Mucosa of gallbladder (tissue), 1 donor: ENCODE results near the gene FAM3A. TPM values are rescaled to one million over a fixed set of nuclear protein-coding genes. Genes with fewer than 3 reads are reported as not detected.

Experiments used
- DNase-seq: peaks from one replicate; pipeline ENCODE4 v3.0.0-alpha.2; 2020; ENCODE audit warnings: low spot score
- total RNA-seq: library from RNA; stranded (reverse); gene quantifications from one replicate; pipeline ENCODE4 v1.2.1, GENCODE V29; 2021
- donor health status: DM: no; HTN: no; CAD: no.

Gene FAM3A
- total RNA-seq, 1 donor from 2014 or later, result 75.3 TPM

DNA sequence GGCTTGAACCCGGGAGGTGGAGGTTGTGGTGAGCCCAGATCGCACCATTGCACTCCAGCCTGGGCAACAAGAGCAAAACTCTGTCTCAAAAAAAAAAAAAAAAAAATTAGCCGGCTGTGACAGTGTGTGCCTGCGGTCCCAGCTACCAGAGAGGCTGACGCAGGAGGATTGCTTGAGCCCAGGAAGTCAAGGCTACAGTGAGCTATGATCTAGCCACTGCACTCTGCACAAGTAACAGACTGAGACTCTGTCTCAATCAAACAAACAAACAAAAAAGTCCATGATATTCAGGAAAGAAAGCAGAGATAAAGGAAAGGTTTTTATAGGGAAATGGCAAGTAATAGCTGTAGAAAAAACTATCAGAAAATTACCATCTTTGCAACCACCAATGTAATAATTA lies 34.8 kb downstream of the FAM3A start:
- DNase-seq, result no peak

DNA sequence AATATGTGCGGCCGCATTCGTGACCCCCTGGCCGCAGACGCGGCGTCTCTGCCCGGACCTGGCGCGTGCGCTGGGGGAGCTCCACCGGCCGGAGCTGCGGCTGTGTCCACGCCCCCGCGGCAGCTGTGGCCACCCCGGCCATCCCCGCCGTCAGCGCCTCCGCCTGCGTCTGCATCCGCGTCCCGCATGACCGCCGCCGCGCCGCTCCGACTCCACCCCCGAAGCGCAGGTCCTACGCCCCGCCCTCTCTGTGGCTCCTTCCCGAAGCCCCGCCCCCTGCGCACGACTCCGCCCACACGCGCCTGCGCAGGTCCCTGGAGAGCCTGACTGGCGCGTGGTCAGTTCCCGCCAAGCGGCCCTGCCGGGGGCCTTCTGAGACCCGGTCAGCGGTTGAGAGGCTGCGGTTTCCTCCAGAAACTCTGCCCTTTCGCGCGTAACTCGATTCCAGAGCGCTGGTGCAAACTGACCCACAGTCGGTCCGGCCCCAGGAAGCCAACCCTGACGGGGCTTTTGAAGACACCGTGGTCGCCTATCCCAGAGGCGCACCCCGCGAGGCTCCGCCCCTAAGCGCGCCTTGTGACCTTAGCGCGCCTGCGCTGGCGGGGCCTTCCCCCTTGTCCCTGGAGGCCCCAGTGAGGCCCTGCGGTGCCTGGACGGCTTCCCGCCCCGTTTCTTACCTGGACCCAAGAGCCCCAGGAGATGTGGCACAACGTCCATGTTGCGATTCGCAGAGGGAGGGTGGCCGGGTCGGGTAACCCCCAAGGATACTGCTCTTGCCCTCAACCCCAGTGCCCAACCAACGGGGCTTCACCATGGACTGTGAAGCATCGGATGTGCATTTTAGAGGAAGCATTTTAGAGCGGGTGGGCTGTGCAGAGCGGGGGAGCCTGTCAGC lies 37.1 kb downstream of the FAM3A start, which contains the start of gene LAGE3:
Gene LAGE3, minus strand, starts transcription at position 554 of the 895 bp plus-strand sequence. Its CDS starts 366 bp downstream, at position 188.
- DNase-seq, result peak; percentile 94

DNA sequence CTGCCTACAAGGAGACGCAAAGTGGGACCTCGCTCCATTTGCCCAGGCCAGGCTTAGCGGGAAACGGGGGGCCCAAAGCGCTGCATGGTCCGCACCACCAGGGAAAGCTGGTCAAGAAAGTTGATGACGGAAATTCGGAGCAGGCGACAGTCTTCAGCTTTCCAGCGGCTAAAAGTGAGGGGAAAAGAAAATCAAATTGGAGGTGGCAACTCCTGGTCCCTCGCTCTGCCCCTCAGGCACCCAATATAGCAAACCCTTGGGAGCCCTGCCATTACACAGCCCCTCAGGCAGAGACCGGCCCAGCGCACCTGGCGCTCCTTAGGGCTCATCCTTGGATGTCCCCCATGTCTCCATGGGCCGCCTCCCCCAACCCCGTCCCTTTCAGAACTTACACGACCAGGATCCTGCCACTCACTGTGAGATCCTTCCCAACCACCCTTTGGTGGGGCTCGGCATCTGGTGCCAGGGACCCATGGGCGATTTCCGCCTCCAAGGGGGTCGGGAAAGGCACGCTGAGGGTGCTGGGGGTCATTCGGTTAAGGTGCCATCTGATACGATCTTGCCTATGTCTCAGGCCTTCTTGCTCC lies 38.0 kb downstream of the FAM3A start:
- no peak for DNase-seq

DNA sequence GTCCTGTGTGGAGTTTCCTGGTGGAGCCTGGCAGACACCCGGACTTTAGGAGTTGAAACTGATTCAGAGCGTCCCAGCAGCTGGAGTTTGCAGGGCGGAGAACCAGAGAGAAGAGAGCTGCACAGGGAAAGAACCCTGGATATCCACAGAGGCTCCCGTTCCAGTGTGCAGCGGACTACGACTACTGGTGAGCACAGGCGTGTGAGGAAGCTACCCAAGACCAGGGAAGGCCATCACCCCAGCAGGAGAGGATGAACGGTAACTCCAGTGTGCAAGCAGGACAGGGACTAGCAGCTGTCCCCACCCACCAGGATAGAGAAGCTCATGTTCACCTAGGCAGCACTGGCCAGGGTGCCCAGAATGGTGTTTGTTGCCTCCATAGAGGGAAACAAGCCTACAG lies 39.2 kb downstream of the FAM3A start:
- DNase-seq, result no peak

DNA sequence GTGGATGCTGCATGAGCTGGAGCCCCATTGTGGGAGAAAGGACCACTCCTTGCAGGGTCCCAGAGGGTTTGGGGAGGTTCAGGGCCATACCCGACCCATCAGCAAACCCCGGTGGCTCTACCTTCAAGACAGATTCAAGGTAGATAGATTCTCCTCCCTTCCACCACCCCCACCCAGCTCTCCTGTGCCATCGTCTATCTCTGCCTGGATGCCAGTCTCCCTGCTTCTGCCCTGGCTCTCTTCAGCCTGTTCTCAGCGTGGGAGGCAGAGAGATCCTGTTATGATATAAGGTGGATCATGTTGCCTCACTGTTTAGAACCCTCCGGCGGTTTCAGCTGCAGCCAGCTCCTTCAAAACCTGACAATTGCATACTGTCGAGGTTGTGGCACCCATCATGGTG lies 42.3 kb downstream of the FAM3A start:
- DNase-seq, result no peak

DNA sequence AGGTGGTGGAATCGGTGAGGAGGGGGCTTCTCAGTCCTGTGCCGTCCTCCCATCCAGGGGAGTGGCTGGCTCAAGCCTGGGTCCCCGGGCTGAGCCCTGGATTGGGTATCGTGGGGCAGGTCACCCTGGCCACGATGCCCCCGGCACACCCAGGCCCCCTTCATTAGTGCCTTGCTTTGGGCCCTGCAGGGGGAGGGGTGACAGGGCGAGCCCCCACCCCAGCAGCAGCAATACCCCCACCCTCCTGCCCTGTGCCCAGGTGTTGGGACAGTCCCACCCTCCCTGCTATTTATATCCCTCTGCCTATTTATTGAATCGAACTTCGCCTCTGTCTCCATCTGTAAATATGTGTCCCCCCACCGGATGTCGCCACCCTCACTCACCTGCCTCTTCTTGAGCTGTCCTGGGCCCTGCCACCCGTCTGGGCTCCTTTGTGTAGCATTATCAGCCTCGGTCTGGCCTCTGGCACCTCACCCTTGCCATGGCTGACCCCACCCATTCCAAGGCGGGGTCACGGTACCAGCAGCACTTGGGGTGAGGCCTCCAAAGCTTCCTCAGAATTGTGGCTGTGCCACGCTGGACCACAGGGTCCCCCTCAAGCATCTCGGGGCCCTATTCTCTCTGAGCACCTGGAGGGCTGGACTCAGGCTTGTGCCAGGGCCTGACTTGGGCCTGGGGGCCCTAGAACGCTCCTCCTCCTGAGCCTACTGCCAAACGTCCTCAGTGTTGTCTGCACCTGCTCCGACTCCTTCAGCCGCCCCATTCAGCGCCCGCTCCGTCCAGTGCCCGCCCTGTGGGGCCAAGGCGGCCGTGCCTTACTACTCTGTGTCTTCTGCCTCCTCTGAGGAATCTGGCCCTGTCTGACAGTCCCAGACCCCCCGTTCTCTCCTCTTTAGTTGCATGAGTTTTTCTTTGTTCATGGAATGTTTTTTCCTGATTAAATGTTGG lies 43.1 kb downstream of the FAM3A start:
- DNase-seq, result no peak

DNA sequence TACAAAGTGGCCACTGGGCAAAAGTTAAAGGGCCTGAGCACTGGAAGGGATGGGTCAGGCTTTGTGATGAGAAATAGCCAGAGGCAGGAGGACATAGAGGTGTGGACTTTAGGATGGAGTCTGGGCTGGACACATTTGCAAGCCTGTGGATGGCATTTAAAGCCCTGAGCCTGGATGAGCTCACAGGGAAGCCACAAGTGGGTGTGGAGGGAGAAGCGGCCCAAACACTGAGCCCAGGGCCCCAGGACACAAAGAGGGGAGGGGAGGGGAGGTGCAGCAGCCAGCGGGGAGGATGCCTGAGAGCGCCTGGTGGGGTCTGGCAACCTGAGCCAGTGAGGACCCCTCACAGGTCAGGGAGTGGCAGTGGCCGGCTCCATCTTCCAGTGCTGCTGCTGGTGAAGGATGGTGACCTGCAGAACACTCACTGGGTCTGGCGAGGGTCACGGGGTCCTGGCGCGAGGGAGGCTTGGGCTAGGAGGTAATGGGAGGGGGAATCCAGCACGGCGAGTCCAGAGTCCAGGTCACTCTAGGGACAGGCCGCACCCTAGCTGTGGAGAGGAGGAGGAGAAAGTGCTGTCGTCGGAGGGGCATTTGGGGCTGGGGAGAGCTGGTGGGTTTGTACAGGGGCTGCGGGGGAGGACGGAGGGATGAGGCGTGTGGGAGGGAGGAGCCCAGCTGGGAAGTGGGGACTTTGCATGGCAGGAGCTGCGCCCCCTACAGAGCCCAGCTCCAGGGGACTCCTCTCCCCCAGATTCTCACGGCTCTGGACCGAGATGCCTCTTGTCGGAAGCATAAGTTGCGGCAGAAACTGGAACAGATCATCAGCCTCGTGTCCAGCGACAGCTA lies 44.0 kb downstream of the FAM3A start:
- no peak for DNase-seq

DNA sequence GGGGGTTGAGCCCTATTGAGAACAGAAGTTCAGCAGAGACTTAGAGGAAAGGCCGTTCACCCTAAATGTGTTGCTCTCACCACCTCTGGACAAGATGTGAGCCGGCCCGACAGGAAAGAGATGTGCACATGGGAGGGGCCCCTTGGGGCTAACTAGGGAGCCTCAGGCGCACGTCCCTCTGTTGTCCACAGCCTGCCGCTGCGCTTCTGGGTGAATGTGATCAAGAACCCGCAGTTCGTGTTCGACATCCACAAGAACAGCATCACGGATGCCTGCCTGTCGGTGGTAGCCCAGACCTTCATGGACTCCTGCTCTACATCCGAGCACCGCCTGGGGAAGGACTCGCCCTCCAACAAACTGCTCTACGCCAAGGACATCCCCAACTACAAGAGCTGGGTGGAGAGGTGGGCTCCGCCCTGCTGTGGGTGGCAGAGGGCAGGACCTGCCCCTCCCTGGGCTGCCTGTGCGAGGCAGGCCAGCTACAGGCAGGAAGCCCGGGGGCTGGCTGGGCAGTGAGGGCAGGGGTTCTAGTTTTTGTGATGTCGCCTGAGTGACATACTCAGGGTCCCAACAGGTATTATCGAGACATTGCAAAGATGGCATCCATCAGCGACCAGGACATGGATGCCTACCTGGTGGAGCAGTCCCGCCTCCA lies 45.0 kb downstream of the FAM3A start:
- DNase-seq, result no peak

DNA sequence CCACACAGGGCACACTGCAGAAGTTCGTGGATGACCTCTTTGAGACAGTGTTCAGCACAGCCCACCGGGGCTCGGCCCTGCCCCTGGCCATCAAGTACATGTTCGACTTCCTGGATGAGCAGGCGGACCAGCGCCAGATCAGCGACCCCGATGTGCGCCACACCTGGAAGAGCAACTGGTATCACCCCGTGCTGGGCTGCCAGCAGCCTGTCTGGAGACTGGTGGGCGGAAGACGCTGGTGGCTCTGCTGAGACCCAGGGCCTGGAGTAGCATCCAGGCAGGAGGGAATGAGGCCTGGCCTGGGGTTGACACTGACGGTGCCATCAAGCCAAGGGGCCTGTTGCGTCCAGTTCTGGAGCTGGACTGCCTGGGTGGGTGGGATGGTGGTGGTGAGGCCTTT lies 45.6 kb downstream of the FAM3A start:
- DNase-seq, result no peak

DNA sequence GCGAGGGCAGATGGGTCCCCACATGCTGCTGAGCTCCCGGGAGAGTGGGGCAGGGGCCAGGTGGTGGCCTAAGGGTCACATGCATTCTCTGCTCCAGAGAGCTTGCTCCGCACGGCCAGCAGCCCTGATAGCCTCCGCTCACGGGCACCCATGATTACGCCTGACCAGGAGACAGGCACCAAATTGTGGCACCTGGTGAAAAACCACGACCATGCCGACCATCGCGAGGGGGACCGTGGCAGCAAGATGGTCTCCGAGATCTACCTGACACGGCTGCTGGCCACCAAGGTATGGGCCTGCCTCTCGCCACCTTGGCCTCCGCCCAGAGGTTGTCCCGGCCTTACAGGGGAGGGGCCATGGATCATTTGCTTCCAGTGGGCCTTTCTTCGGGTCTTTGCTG lies 46.2 kb downstream of the FAM3A start:
- no peak for DNase-seq

DNA sequence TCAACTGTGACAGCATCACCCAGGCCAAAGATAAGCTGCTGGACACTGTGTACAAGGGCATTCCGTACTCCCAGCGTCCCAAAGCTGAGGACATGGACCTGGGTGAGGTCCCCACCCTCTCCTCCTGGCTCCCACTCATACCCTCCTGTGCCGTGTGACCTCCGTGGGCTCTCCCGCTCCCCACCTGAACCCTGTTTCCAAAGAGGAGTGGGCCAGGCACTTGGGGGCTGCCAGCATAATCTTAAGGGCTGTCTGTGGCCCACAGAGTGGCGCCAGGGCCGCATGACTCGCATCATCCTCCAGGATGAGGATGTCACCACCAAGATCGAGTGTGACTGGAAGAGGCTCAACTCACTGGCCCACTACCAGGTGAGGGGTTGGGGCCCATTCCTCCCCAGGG lies 46.9 kb downstream of the FAM3A start:
- DNase-seq, result no peak

DNA sequence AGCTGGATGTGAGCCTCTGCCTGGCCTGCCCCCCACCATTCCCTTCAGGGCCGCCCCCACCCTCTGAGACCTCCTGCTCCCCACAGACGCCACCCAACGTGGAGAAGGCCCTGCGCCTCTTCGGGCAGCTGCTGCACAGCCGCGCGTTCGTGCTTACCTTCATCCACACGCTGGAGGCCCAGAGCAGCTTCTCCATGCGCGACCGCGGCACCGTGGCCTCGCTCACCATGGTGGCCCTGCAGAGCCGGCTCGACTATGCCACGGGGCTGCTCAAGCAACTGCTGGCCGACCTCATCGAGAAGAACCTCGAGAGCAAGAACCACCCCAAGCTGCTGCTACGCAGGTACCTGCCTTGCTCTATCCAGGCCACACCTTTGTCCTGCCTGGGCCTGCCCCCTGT lies 47.8 kb downstream of the FAM3A start:
- DNase-seq, result no peak

DNA sequence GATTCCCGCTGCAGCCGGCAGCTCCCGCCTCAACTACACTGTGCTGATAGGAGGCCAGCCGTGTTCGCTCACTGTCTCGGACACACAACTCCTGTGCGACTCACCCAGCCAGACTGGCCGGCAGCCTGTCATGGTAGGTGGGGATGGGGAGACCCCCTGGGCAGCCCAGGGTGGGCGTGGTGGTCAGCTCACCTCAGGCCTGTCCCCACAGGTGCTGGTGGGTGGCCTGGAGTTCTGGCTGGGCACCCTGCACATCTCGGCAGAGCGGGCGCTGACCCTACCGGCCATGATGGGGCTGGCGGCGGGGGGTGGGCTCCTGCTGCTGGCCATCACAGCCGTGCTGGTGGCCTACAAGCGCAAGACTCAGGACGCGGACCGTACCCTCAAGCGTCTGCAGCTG lies 48.5 kb downstream of the FAM3A start:
- no peak for DNase-seq

DNA sequence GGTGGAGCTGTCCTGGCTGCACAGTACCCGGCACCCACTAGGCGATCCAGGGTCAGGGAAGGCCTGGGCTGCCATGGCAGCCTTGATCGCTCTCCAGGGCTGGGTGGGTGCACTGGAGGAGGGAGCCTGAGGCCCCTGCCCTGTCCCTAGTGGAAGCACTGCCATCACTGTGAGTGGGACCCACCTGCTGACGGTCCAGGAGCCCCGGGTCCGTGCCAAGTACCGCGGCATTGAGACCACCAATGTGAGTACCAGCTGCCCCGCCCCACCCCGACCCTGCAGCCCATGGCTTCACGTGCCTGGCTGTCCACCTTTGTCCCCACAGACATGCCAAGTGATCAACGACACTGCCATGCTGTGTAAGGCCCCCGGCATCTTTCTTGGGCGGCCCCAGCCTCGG lies 49.1 kb downstream of the FAM3A start:
- DNase-seq, result no peak

DNA sequence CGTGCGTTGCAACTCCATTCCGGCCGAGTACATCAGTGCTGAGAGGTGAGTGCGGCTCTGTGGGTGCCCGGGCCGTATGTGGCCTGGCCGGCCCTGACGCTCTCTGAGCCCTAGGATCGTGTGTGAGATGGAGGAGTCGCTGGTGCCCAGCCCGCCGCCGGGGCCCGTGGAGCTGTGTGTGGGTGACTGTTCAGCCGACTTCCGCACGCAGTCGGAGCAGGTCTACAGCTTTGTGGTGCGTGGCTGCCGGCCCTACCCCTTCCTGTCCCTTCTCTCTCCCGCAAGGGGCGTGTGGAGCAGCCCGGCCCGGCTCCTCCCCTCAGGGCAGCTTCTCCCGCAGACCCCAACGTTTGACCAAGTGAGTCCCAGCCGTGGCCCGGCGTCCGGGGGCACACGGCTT lies 50.0 kb downstream of the FAM3A start:
- no peak for DNase-seq

DNA sequence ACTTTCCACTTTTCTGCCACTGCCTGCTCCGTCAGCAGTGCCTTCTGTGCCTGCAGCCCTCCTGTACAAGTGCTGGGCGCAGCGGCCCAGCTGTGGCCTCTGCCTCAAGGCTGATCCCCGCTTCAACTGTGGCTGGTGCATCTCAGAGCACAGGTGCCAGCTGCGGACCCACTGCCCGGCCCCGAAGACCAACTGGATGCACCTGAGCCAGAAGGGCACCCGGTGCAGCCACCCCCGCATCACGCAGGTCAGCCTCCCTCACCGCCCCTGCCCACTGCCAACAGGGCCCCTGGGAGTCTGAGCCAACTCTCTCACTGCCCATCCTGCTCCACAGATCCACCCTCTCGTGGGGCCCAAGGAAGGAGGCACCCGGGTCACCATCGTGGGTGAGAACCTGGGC lies 50.4 kb downstream of the FAM3A start:
- no peak for DNase-seq

DNA sequence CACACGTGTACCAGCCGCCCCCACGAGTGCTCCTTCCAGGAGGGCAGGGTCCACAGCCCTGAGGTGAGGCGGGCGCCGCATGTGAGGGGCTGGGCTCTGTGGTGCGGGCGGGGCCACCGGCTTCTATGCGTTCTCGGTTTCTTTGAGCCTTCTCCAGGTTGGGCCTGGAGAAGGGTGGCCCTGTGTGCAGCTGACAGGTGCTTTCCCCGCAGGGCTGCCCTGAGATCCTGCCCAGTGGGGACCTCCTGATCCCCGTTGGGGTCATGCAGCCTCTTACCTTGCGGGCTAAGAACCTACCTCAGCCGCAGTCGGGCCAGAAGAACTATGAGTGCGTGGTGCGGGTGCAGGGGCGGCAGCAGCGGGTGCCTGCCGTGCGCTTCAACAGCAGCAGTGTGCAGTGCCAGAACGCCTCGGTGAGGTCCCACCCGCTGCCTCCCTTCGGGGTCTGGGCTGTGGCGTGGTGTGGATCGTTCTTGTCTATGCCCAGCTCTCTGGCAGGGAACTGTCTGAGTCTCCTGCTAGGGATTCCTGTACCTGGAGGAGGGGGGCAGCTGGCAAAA lies 51.1 kb downstream of the FAM3A start:
- DNase-seq, result no peak

DNA sequence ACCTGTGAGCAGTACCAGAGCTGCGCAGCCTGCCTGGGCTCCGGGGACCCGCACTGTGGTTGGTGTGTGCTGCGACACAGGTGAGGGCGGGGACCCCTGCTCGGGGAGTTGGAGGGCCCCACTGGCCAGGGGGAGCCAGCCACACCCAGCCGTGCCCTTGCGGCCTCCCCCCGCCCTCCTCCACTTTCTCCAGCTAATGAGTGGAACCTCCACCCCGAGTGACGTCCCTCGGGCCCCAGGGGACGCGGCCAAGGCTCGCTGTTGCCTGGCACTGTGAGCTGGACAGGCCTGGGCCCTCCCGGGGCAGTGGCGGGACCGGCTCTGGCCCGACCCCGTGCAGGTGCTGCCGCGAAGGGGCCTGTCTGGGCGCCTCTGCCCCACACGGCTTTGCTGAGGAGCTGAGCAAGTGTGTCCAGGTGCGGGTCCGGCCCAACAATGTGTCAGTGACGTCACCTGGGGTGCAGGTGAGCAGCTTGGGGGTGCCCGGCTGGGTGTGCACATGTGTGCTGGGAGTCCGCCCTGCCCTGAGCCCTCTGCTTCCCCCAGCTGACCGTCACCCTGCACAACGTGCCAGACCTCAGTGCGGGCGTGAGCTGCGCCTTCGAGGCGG lies 52.3 kb downstream of the FAM3A start:
- DNase-seq, result no peak

DNA sequence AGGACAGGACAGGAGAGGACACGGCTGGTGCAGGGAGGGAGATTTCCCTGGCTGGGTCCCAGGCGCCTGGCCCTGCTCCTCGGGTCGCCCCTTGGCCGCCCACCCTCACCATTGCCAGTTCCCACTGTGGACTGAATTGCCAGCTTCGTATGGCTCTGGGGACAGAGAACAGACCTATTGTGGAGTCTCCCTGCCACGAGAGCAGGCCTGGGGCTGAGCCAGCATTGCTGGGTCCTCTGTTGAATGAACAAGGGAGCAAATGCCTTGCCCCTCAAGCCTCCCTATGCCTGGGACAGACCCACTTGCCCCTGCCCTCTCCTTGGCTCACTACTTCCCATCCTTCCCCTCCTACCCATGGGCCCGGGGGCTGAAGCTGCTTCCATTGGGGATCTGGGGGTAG lies 53.6 kb downstream of the FAM3A start:
- DNase-seq, result no peak

DNA sequence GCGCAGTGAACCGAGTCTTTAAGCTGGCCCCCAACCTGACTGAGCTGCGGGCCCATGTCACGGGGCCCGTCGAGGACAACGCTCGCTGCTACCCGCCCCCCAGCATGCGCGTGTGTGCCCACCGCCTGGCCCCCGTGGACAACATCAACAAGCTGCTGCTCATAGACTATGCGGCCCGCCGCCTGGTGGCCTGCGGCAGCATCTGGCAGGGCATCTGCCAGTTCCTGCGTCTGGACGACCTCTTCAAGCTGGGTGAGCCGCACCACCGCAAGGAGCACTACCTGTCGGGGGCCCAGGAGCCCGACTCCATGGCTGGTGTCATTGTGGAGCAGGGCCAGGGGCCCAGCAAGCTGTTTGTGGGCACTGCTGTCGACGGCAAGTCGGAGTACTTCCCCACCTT lies 55.7 kb downstream of the FAM3A start:
- DNase-seq, result no peak
